Frontal cortex (tissue), 4 donors: Measurements from ENCODE around the gene PRKCA. TPM values are rescaled to one million over a fixed set of nuclear protein-coding genes. Genes with fewer than 3 reads are reported as not detected.
A peak's percentile ranks its signal among the peaks of the same experiment; 100 is the strongest.
"Not testable (repeated sequence)": the region's sequence is repeated elsewhere in the genome, so short reads cannot be mapped to it uniquely, and the experiment has no call there.

ENCODE experiments used
- DNase-seq, 2 donors: peaks; one replicate each; pipeline ENCODE4 v3.0.0; 2012; ENCODE audit warnings: low spot score in 2 of 2
- FAIRE-seq: peaks from 2 replicates; lab custom pipeline; 2012; peaks lifted over from hg19 to GRCh38; lab: Jason Lieb, UNC
- total RNA-seq: library from RNA; depleted of rRNA; stranded (reverse); fragments of >200 nt; gene quantifications from one replicate; pipeline ENCODE4 v1.2.3, GENCODE V29; 2014
- donor health status: control.
- donor health status: control.
- donor health status: control.

PRKCA gene
- total RNA-seq, 1 donor from 2014 or later: 24.9 TPM

DNA sequence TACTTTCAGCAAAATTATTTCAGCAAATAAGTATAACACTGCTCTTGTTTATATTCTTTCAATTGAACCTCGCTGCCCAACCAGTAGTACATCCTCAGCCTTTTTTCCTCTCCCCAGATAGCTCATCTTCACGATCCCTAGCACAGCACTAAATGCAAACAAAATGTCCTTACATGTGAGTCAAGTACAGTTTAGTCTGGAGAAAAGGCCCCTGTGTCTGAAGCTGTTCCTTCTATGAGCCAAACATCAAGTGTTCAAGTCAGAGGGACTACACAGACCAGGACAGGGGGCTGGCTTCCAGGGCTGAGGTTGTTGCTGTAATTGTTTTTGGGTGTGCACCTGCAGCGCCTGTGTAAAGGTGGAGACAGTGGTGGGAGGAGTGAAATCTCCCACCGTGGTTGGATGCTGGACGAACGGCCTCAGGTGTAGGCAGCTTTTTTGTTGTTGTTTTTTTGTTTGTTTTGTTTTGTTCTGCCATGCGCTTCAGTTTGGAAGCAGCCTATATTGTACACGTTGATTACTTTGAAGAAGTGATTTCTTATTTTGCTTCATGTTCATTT lies 147.1 kb downstream of the PRKCA start:
- FAIRE-seq (no peak), DNase-seq (no peak)

DNA sequence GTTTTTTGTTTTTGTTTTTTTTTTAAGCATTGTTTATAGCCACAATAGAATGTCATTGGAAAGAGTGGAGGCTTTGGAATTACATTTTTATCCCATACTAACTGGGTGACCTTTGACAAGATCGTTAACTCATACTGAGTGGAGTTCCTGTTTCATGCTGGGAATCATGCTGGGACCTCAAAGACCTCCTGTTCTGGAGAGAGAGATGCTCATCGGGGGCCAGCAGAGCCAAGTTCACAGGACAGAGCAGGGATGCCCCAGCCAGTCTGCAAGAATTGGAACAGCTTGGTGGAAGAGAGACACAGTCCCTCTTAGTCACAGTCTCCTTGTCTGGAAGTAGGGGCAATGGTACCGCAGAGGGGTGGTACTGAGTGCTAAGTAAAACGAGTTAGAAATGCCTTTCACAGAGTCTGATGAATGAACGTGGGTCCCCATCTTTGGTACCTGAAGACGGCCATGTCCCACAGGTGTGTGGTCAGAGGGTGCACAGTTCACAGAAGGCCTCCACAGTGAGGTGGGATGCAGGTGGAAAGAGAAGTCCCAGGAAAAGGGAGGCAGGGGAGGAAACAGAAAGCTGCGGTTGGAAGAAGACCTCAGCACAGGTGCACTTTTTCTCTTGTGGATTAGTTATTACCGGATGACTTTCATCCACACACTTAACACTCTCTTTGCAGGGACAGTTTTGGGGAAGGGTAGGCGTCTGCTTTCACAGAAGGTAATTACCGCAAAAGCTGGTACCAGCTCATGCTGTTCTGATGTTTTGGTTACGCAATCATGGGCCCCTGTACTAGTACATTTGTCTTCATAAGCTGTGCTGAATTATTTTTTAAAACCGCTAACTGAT lies 147.8 kb downstream of the PRKCA start:
- FAIRE-seq: no peak
- no peak for DNase-seq

DNA sequence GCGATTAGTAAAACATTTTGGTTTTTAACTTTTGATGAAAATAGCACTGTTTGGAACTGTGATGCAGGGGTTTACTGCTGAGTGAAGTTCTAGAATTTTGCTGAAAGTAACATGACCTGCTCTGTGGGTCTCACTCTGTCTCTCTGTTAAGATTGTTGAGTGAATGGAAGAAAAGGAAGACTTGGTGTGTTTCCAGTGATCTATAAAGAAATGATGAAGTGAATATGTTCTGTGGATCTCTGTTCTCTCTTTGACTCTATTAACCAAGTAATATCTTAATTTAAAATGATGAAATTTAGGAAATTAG lies 148.4 kb downstream of the PRKCA start:
- DNase-seq (no peak), FAIRE-seq (no peak)

DNA sequence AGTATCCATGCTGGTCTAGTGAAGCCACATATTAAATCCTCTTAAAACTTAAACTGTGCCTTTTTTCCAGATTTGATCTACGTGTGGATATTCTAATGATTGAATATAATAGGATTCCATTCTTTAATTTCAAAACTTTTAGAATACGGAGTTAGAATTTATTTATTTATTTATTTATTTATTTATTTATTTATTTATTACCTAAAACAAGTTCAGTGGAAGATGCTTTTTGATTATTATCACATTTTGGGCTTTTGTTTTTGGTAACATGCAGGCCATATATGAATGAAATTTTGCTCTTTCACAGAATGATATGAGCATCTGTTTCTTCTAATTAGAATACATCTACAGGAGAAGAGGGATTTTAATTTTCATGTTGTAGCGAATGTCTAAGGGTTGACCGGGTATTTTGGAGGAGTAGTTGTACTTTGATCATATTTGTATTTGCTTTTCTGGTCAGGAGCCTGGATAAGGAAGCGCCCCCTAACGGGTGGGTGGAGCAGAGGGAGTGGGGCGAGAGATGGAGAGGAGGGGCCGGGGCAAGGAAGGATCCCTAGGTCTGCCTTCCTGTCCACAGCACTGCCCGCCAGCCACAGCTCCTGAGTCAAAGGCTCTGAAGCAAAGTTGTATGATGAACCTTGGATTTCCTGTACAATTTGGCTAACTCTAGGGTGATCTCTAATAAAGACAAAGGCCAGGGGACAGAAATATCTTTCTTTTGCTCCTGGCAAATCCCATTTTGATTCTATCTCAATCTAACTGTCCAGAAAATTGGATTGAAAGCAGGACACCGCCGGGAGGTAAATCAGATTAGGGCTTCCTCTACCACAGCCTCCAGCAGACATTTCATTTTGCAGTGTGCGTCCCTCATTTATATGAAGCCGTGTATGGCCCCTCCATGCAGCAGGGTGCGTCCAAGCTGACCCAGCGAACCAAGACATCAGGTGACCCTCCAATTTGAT lies 149.1 kb downstream of the PRKCA start:
- FAIRE-seq (peak; percentile 6), DNase-seq (no peak)

DNA sequence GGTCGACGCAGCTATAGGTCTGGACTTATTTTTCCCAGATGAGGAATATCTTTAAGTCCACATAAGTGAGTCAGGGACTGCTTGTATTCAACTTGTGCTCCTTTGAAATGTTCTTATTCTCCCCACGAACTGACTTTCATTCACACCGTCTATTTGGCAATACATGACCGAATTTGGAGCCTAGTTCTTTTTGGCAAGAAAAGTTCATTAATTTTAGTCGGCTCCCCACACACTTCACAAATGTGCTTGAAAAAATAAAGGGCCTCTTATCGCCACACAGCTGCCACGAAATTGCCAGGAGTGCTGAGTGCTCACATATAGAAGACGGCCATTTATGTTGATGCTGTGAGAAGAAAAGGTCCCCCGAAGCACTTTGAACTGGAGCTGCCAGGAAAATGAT lies 152.6 kb downstream of the PRKCA start:
- FAIRE-seq: no peak
- DNase-seq: no peak

DNA sequence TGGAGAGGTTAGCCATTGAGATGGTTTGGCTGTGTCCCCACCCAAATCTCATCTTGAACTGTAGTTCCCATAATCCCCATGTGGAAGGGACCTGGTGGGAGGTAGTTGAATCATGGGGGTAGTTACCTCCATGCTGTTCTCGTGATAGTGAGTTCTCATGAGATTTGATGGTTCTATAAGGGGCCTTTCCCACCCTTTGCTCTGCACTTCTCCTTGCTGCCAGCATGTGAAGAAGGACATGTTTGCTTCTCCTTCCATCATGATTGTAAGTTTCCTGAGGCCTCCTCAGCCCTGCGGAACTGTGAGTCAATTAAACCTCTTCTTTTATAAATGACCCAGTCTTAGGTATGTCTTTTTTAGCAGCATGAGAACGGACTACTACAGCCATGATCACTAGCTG lies 155.1 kb downstream of the PRKCA start:
- not testable (repeated sequence) for FAIRE-seq

DNA sequence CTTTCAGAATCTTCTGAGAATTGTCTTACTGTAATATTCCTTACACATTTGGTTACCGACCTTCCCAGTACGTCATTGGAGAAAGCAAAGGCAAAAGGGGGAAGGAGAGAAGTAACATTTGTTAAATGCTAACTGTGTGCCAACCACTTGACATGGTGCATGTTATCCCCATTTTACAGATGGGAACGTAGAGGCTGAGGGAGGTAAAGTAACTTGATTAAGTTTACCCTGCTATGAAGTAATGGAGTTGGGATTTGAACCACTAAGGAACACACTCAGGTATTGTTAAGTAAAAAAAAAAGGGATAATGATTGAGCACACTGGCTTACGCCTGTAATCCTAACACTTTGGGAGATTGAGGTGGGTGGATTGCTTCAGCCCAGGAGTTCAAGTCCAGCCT lies 156.4 kb downstream of the PRKCA start:
- no peak for DNase-seq

More for the DNA sequence above, 155.1 kb downstream of the PRKCA start:
- not testable (repeated sequence) for DNase-seq

DNA sequence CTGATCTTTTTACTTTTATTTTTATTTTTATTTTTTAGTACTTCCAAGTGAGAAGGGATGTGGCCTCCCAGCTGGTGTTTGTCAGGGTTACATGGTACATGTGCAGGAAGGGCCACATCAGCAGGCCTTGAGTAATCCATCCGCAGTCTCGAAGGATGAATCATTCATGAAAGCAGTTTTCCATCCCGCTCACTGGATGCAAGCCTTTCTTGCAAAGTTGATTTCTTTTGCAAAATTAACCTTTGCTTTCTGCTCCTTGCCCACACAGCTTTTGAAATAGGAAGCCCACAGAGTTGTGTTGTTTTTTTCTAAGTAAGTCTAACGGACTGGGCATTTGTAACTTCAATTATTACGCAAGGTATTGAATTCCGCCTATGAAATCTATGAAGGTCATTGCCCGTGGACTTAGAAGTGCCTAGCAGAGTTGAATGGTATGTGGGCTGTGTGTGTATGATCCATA lies 157.4 kb downstream of the PRKCA start:
- FAIRE-seq (no peak), DNase-seq (no peak)

More for the DNA sequence above, 156.4 kb downstream of the PRKCA start:
- no peak for FAIRE-seq

DNA sequence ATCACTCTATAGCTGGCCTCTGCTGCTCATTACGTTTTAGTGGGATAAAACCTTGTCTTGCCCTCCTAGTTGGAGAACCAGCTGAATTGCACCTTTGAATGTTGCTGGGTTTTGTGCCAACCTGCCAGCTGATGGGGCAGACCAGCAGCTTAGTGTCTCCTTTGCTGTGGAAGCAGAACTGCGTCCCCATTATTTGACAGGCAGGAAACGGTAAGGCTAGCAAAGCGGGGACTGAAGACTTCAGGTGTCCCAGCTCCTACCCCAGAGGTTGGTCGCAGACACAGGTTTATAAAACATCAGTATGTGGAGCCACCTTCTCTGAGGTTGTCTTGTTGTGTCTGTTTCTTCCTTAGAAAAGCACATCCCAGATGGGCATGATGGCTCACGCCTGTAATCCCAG lies 158.1 kb downstream of the PRKCA start:
- no peak for FAIRE-seq
- DNase-seq: no peak

DNA sequence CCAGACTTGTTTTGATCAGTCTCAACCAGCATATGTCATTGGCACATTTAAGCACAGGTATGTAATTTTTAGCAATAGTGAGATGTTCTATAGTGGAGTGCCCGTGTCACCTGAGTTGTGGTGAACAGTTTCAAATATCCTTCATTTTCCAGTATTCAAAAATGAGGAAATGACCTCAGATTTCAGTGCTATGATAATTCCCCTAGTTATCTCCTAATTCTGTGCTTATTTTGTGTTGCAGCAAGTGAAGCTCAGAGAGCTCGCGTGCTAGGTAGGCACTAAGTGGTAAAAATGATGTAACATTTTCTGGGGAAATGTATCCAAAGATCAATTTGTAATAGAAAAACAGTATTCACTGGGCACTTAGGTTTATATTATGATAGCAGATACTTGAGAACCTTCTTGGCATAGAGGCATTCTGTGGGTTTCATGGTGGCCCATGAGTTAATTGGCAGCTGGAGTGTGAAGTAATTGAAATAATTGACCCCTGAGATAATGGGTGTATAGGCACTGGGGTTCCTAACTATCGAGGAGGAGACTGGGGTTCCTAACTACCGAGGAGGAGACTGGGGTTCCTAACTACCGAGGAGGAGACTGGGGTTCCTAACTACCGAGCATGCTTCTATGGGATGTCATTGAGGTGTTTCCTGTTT lies 159.1 kb downstream of the PRKCA start:
- FAIRE-seq (no peak), DNase-seq (no peak)

DNA sequence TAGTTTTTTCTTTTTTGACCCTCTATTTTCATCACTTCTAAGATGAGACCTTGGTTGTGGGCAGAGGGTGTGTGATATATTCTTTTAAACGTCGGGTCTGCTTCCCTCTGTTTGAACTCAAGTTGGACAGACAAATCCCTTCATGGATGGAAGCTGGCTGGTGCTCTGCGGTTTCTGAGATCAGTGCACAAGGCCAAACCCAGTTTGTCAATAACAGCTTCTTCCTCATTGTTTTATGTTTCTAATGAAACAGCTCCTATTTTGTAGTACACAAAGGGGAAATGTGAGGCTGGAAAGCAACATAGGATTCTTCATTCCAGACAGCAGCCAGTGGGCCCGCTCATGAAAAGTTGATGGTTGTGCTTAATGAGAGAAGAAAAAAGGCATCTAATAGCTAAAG lies 159.6 kb downstream of the PRKCA start:
- DNase-seq (no peak), FAIRE-seq (no peak)

DNA sequence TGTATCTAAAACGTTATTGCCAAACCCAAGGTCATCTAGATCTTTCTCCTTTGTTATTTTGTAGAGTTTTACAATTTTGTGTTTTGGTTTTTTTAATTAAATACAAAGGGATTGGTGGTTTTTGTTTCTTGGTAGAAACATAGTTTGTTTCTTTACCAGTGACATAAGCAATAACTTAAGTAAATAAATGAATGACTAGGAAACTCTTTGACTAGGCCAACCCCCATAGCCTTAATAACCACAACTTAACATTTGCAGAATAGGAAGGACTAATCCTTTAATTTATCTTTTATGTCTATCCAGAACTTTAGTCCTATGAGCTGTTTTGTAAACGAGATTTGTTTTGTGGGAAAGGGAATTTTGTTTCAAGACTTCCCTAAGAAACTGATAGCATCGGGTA lies 162.5 kb downstream of the PRKCA start:
- FAIRE-seq (no peak), DNase-seq (no peak)

DNA sequence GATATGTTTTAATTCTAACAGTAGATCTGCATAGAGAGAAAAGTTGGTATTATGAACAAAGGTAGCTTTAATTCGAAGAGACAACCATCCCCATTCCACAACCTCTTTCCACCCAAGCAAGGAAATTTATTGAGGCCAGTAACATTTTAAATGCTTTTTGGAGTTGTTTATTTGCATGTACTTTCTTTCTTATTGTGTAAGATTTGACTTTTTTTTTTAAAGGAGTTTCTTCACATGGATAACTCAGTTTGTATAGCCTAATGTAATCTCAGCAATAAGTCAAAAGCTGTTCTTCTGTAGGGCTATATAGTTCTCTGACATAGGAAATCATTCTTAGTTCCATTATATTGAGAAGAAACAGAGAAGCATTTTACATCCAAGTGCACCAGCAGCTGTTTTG lies 163.3 kb downstream of the PRKCA start:
- FAIRE-seq: no peak
- no peak for DNase-seq

DNA sequence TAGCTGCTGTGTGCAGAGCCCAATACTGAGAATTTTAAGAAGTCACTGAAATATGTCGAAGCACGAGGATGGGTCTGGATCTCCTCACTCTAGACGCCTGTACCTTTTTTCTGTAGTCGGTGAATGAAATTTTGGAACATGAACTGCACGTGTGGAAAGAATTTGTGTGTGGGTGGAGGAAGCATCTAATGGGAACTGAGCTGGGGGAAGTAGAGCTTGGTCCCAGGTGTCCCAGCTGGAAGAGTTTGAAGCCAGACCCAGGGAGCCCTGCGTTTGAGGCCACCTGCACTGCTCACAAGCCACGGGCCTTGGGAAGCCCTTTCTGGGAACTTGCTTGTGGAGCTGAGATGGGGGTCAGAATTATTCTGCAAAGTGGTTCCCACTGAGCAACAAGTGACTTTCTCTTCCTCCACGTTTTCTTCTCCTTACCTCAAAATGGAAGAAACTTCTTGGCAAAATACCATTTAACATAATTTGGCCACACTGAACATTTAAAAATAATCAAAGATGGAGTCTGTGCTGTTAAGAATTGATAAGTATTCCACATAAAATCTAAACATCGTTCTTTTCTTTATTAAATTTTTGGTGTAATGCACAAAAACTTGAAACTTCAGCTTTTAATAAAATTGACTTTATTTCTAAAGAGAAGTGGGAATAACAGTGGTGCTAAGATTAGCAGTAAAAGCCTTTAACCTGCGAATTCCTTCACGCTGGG lies 163.8 kb downstream of the PRKCA start:
- DNase-seq (no peak), FAIRE-seq (no peak)

DNA sequence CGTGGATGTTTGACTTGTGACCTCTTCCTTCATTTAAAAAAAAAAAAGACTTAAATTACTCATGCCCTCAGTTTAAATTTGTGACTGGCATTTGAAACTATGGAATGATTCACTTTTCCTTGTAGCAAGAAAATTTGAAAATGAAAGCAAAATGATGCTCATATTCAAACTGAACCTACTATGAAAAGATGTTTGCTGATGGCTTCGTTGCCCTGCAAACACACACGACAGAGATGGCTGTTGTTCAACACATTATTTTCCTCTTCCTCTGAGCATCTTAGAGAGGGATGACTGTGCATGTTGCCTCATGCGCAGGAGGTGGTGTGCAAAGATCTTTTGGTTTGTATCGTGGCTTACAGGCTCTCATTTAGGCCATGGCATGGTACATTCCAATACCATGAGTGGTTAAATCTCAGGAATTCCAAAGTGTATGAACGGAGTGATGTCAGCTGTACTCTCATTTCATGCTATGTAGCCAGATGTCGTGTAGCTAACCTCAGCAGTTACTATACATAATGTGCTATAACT lies 164.5 kb downstream of the PRKCA start:
- DNase-seq: no peak
- FAIRE-seq: no peak

DNA sequence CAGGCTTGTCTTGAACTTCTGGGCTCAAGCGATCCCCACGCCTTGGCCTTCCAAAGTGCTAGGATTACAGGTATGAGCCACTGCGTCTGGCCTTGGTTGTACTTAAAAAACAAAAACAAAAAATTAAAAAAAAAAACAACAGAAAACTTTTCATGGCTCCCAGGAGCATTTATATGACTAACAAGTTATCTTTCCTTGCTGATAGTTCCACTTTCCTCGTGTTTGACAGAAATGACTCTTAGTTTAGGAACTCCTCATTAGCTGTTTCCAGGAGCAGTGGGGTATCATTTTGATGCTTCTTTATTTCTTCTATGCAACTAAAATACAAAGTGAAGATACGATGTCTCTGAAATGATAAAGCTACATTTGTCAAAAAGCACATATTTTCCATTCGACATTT lies 165.4 kb downstream of the PRKCA start:
- FAIRE-seq (no peak), DNase-seq (no peak)

DNA sequence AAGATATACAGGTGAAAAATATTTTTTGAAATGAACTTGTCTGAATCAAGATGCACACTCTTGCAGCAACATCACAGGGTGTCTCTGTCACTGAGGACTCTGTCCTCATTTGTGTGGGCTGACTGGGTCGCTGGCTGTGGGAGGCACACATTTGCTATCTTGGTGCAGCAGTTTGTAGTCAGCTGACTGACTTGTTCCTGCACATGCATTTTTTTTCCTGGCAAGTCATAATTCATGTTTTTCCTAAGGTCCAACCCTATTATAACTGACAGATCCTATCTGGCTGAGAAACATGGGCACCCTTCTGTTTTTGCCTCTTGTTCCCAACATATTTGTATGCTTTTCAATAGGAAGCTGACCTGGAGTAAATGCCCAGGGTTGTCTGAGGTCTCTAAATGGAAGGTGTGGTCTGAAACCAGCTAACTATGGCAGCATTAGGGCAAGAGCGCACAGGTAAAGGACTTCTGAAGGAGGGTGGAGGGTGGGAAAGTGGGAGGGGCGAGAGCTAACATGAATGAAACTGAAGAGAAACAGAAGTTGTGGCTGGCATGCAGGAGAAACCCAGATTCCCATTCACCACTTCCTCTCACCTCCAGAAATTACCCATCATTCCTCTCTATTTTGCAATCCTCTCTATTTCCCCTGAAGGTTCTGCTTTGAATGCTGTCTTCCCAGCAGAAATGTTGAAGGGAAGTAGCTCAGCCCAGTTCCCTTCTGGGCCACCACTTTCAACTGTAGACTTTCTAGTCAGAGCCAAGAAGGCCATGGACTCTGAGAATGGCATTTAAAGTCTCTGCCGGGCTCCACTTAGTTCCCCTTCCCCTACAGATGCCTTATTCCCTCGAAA lies 166.1 kb downstream of the PRKCA start:
- no peak for FAIRE-seq
- no peak for DNase-seq

DNA sequence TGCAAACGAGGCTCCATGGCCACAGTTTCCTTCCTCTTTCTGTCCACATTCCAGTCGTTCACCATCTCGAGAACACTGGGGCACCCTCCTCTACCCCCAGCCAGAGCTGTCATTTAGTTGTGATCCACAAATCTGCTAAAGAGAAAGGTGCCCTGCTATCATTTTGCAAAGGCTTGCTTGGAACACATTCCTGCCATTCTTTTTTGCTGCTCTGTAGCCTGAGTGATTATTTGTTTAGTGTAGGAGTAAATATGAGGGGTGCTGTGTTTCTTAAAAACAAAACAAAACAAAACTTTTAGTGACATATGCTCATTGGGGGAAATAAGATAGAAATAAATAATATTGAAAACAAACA lies 166.7 kb downstream of the PRKCA start:
- FAIRE-seq: no peak
- DNase-seq: no peak
